ENCODE data around the gene SLC66A3. TPM values are rescaled to one million over a fixed set of nuclear protein-coding genes. Genes with fewer than 3 reads are reported as not detected.

SLC66A3 gene
- total RNA-seq, 4 donors from 2014 or later: 2.2 to 67.3 (median 39.8) TPM

- Histone ChIP-seq H3K9me3 (no peaks in the 10 kb centered on the region), H3K4me3 (no peak overlapping the region), H3K4me1 (peaks cover 0 to 16% (median 2%) of the 10 kb centered on the region in 4 donors), H3K27ac (no peak overlapping the region), H3K36me3 (peaks cover 0 to 65% (median 31%) of the 10 kb centered on the region in 4 donors), H3K27me3 (no peaks in the 10 kb centered on the region)
- WGBS, 2 donors (ENCODE audit: low coverage in 1 of 2): 89 to 95% methylated on average over 2 of the region's 2 CpGs
- in situ Hi-C loops (cut with MboI; ENCODE audit: low pct_ligation_motif_present in 1 of 4, low pct_unique_long_range_greater_than_20kb in 1 of 4, low sequenced_read_pairs in 3 of 4) (no loop called here), intact Hi-C loops (cut with DNase I; ENCODE audit: low total_unique reads) (no loop called here)
- TF ChIP-seq POLR2A (IDR thresholded peaks at IDR 0.05): no peak
- TF ChIP-seq EP300 (IDR thresholded peaks at IDR 0.05; ENCODE audit: low read depth): no peak
- TF ChIP-seq CTCF (IDR thresholded peaks at IDR 0.05): no peak
- TF ChIP-seq POLR2AphosphoS5 (IDR thresholded peaks at IDR 0.05): no peak
- no peak for DNase-seq
Observed at GRCh38 chr2:11200651-11201050, 45.4 kb downstream of the SLC66A3 start.

- H3K4me1 ChIP-seq: peaks cover 0 to 16% (median 2%) of the 10 kb centered on the region in 4 donors
- no peaks in the 10 kb centered on the region for H3K9me3 ChIP-seq
- intact Hi-C loops (cut with DNase I; ENCODE audit: low total_unique reads) (no loop called here), in situ Hi-C loops (cut with MboI; ENCODE audit: low pct_ligation_motif_present in 1 of 4, low pct_unique_long_range_greater_than_20kb in 1 of 4, low sequenced_read_pairs in 3 of 4) (no loop called here)
- peaks cover 0 to 57% (median 25%) of the 10 kb centered on the region in 4 donors for H3K36me3 ChIP-seq
- H3K4me3 ChIP-seq: no peak overlapping the region
- DNase-seq: no peak
- WGBS, 2 donors (ENCODE audit: low coverage in 1 of 2): 73 to 86% methylated on average over 5 of the region's 5 CpGs
- no peak overlapping the region for H3K27ac ChIP-seq
- H3K27me3 ChIP-seq: no peaks in the 10 kb centered on the region
- TF ChIP-seq POLR2AphosphoS5 (IDR thresholded peaks at IDR 0.05) (no peak), CTCF (IDR thresholded peaks at IDR 0.05) (no peak), POLR2A (IDR thresholded peaks at IDR 0.05) (no peak), EP300 (IDR thresholded peaks at IDR 0.05; ENCODE audit: low read depth) (no peak)
Observed at GRCh38 chr2:11201969-11202368, 46.7 kb downstream of the SLC66A3 start.

GRCh38 chr2:11203480-11203879 is 48.2 kb downstream of the SLC66A3 start:
- intact Hi-C loops (cut with DNase I; ENCODE audit: low total_unique reads) (no loop called here), in situ Hi-C loops (cut with MboI; ENCODE audit: low pct_ligation_motif_present in 1 of 4, low pct_unique_long_range_greater_than_20kb in 1 of 4, low sequenced_read_pairs in 3 of 4) (no loop called here)
- H3K36me3 ChIP-seq: peaks cover 0 to 53% (median 24%) of the 10 kb centered on the region in 4 donors
- no peak overlapping the region for H3K27ac ChIP-seq
- no peak for DNase-seq
- TF ChIP-seq POLR2A (IDR thresholded peaks at IDR 0.05) (no peak), EP300 (IDR thresholded peaks at IDR 0.05; ENCODE audit: low read depth) (no peak)
- no peak overlapping the region for H3K4me3 ChIP-seq
- no peaks in the 10 kb centered on the region for H3K27me3 ChIP-seq
- H3K4me1 ChIP-seq: peaks cover 0 to 16% (median 2%) of the 10 kb centered on the region in 4 donors
- 31 to 38% methylated on average over 3 of the region's 3 CpGs for WGBS, 2 donors (ENCODE audit: low coverage in 1 of 2)
- no peaks in the 10 kb centered on the region for H3K9me3 ChIP-seq

- no peak for DNase-seq
- in situ Hi-C loops (cut with MboI; ENCODE audit: low pct_ligation_motif_present in 1 of 4, low pct_unique_long_range_greater_than_20kb in 1 of 4, low sequenced_read_pairs in 3 of 4) (no loop called here), intact Hi-C loops (cut with DNase I; ENCODE audit: low total_unique reads) (no loop called here)
- no peak for TF ChIP-seq EP300 (IDR thresholded peaks at IDR 0.05; ENCODE audit: low read depth)
- no peak for TF ChIP-seq CTCF (IDR thresholded peaks at IDR 0.05)
- TF ChIP-seq POLR2A (IDR thresholded peaks at IDR 0.05): no peak
- no peak for TF ChIP-seq POLR2AphosphoS5 (IDR thresholded peaks at IDR 0.05)
- no peaks in the 10 kb centered on the region for H3K27me3 ChIP-seq
- no peak overlapping the region for H3K4me3 ChIP-seq
- no peak overlapping the region for H3K27ac ChIP-seq
- peaks cover 0 to 16% (median 2%) of the 10 kb centered on the region in 4 donors for H3K4me1 ChIP-seq
- H3K36me3 ChIP-seq: peaks cover 0 to 42% (median 15%) of the 10 kb centered on the region in 4 donors
- no peaks in the 10 kb centered on the region for H3K9me3 ChIP-seq
Observed at GRCh38 chr2:11208083-11208482, 52.8 kb downstream of the SLC66A3 start.

GRCh38 chr2:11212645-11213044 is 57.4 kb downstream of the SLC66A3 start:
- DNase-seq: no peak
- Histone ChIP-seq H3K27me3 (no peaks in the 10 kb centered on the region), H3K4me1 (no peaks in the 10 kb centered on the region), H3K9me3 (no peaks in the 10 kb centered on the region), H3K36me3 (peaks cover 0 to 55% (median 27%) of the 10 kb centered on the region in 4 donors), H3K4me3 (no peak overlapping the region), H3K27ac (no peak overlapping the region)
- TF ChIP-seq POLR2AphosphoS5 (IDR thresholded peaks at IDR 0.05): no peak
- TF ChIP-seq EP300 (IDR thresholded peaks at IDR 0.05; ENCODE audit: low read depth): no peak
- TF ChIP-seq POLR2A (IDR thresholded peaks at IDR 0.05): no peak
- no peak for TF ChIP-seq CTCF (IDR thresholded peaks at IDR 0.05)
- intact Hi-C loops (cut with DNase I; ENCODE audit: low total_unique reads): no loop called here
- in situ Hi-C loops (cut with MboI; ENCODE audit: low pct_ligation_motif_present in 1 of 4, low pct_unique_long_range_greater_than_20kb in 1 of 4, low sequenced_read_pairs in 3 of 4): no loop called here

All from transverse colon (tissue), 4 donors.